Osteoblast (primary cell): ENCODE measurements around the gene NDST4. TPM values are rescaled to one million over a fixed set of nuclear protein-coding genes. Genes with fewer than 3 reads are reported as not detected.
"Not testable (repeated sequence)": the region's sequence is repeated elsewhere in the genome, so short reads cannot be mapped to it uniquely, and the experiment has no call there.

Source experiments
- DNase-seq: peaks from one replicate; pipeline ENCODE4 v3.0.0; 2011; ENCODE audit warnings: low spot score, mixed read lengths; ENCODE audit not compliant: insufficient read length; ENCODE audit errors: missing footprints
- H2AFZ ChIP-seq: 2 replicates; pipeline ENCODE4 v1.6.0; 2011; ENCODE audit warnings: mild to moderate bottlenecking, low read length
- H3K27ac ChIP-seq: 2 replicates; pipeline ENCODE4 v1.5.1; 2011; ENCODE audit warnings: mild to moderate bottlenecking, low read depth, low read length, moderate library complexity
- H3K27me3 ChIP-seq: 2 replicates; pipeline ENCODE4 v1.6.0; 2012; ENCODE audit warnings: mild to moderate bottlenecking, control low read depth, inconsistent platforms, low read length, moderate library complexity; ENCODE audit not compliant: insufficient read depth
- H3K36me3 ChIP-seq: 2 replicates; pipeline ENCODE4 v1.5.1; 2011; ENCODE audit warnings: mild to moderate bottlenecking, low read length, control low read depth, moderate library complexity; ENCODE audit not compliant: insufficient read depth
- H3K4me1 ChIP-seq: 2 replicates; pipeline ENCODE4 v1.5.1; 2011; ENCODE audit warnings: mild to moderate bottlenecking, low read length, control low read depth, moderate library complexity; ENCODE audit not compliant: insufficient read depth
- H3K4me2 ChIP-seq: 2 replicates; pipeline ENCODE4 v1.6.0; 2011; ENCODE audit warnings: mild to moderate bottlenecking, low read length; ENCODE audit not compliant: insufficient read depth
- H3K4me3 ChIP-seq: fragments of 200-600 bp; sonication (generic); 3 replicates; pipeline ENCODE4 v1.5.1; 2012; ENCODE audit warnings: mild to moderate bottlenecking, low read length, inconsistent platforms; ENCODE audit not compliant: insufficient read depth
- H3K79me2 ChIP-seq: 2 replicates; pipeline ENCODE4 v1.6.0; 2012; ENCODE audit warnings: mild to moderate bottlenecking, low read length, control low read depth, inconsistent platforms; ENCODE audit not compliant: insufficient read depth
- H3K9me3 ChIP-seq: 2 replicates; pipeline ENCODE4 v1.5.1; 2011; ENCODE audit warnings: low read depth, low read length, control low read depth
- H4K20me1 ChIP-seq: 2 replicates; pipeline ENCODE4 v1.6.0; 2012; ENCODE audit warnings: mild to moderate bottlenecking, low read length, control low read depth; ENCODE audit not compliant: insufficient read depth
- CTCF ChIP-seq: IDR thresholded peaks from 2 replicates; pipeline ENCODE4 v1.5.1; 2011; ENCODE audit warnings: mild to moderate bottlenecking, low read depth, low read length, moderate library complexity; ENCODE audit errors: extremely low read depth
- total RNA-seq: library from RNA; depleted of rRNA; stranded (reverse); fragments of >200 nt; gene quantifications from 2 replicates; pipeline ENCODE4 v1.2.3, GENCODE V29; 2012

Gene NDST4
- total RNA-seq, 1 donor: not detected

- H4K20me1 ChIP-seq: no peaks in the 10 kb centered on the region
- H2AFZ ChIP-seq: no peak overlapping the region
- no peak overlapping the region for H3K27ac ChIP-seq
- no peaks in the 10 kb centered on the region for H3K79me2 ChIP-seq
- H3K4me2 ChIP-seq: no peak overlapping the region
- H3K4me3 ChIP-seq: no peak overlapping the region
- DNase-seq: no peak
- no peak for TF ChIP-seq CTCF
- H3K27me3 ChIP-seq: no peaks in the 10 kb centered on the region
- no peaks in the 10 kb centered on the region for H3K36me3 ChIP-seq
- no peaks in the 10 kb centered on the region for H3K9me3 ChIP-seq
- no peaks in the 10 kb centered on the region for H3K4me1 ChIP-seq
Measured at GRCh38 chr4:114997576-114998247, 115.7 kb downstream of the NDST4 start.

GRCh38 chr4:114986133-114986532, 127.3 kb downstream of the NDST4 start:
- Histone ChIP-seq H3K79me2 (no peaks in the 10 kb centered on the region), H3K27me3 (no peaks in the 10 kb centered on the region), H3K9me3 (no peaks in the 10 kb centered on the region), H4K20me1 (no peaks in the 10 kb centered on the region), H3K36me3 (no peaks in the 10 kb centered on the region), H3K27ac (no peak overlapping the region), H3K4me2 (no peak overlapping the region), H3K4me1 (no peaks in the 10 kb centered on the region), H3K4me3 (no peak overlapping the region), H2AFZ (no peak overlapping the region)
- no peak for TF ChIP-seq CTCF
- DNase-seq: no peak

- Histone ChIP-seq H4K20me1 (no peaks in the 10 kb centered on the region), H3K79me2 (no peaks in the 10 kb centered on the region), H3K9me3 (no peaks in the 10 kb centered on the region), H3K36me3 (no peaks in the 10 kb centered on the region), H3K4me3 (no peak overlapping the region), H3K4me1 (no peaks in the 10 kb centered on the region), H2AFZ (no peak overlapping the region), H3K27me3 (no peaks in the 10 kb centered on the region), H3K4me2 (no peak overlapping the region), H3K27ac (no peak overlapping the region)
- DNase-seq: no peak
- TF ChIP-seq CTCF: no peak
Measured at GRCh38 chr4:114980932-114981708, 132.3 kb downstream of the NDST4 start.

- not testable (repeated sequence) for H3K4me3 ChIP-seq, H3K36me3 ChIP-seq, H3K27ac ChIP-seq, H4K20me1 ChIP-seq, H3K4me1 ChIP-seq, H3K9me3 ChIP-seq, H2AFZ ChIP-seq, DNase-seq, H3K79me2 ChIP-seq, H3K4me2 ChIP-seq, H3K27me3 ChIP-seq
Measured at GRCh38 chr4:114980399-114980798, 133.0 kb downstream of the NDST4 start.
